HK-2 (cell line): ENCODE data around the gene BLOC1S5.

Experiments used
- DNase-seq: peaks from one replicate; pipeline ENCODE4 v3.0.0-alpha.2; 2018; ENCODE audit not compliant: unreplicated experiment

BLOC1S5 gene

GRCh38 chr6:8063761-8064637, at the start of gene BLOC1S5:
BLOC1S5 (minus strand) TSS chr6:8064389; CDS start chr6:8064376, 13 bp downstream.
- peak; percentile 97 for DNase-seq

DNA sequence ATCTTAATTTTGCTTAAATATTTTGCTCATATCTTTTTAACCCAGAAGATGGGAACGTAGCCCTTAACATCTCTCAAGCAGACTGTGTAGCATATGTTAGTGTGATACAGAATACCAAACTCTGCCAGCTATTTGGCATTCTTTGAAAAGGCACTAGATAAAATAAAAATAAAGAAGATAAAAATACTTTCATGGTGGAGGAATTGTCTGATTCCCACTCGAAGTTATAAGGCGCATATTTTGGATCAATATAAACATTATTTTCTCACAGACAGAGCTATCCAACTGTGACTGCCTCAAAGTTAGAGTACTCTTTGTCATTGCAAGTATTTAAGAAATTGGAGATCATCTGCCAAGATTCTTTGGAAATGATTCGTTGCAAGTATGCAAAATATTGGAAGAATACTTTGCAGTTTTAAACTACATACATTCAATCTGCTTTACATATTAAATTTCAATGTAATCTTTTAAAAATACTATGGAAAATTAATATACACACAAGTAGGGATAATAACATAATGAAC, 49.0 kb upstream of the BLOC1S5 start:
- no peak for DNase-seq

GRCh38 chr6:8110725-8111124, 46.5 kb upstream of the BLOC1S5 start:
- DNase-seq, result no peak

DNA sequence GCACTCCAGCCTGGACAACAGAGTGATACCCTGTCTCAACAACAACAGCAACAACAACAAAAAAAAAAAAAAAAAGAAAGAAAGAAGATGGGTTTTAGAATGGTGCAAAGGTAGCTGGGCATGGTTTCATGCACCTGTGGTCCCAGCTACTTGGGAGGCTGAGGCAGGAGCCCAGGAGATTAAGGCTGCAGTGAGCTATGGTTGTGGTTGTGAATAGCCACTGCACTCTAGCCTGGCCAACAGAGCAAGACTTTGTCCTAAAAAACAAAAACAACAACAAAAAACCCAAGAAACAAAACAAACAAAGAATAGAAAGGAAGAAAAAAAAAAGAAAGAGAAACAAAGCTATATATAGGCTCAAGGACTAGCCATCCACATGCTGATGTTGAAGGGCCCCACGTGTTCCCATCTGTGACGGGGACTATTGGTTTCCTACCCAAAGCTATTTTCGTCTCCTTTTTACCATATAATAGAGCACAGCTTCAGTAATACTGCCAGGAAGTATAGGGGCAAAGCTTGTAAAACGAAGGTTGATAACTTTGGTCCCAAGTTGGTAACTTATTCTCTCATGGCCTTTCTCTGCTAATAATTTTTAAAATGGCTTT, 46.0 kb upstream of the BLOC1S5 start:
- no peak for DNase-seq

DNA sequence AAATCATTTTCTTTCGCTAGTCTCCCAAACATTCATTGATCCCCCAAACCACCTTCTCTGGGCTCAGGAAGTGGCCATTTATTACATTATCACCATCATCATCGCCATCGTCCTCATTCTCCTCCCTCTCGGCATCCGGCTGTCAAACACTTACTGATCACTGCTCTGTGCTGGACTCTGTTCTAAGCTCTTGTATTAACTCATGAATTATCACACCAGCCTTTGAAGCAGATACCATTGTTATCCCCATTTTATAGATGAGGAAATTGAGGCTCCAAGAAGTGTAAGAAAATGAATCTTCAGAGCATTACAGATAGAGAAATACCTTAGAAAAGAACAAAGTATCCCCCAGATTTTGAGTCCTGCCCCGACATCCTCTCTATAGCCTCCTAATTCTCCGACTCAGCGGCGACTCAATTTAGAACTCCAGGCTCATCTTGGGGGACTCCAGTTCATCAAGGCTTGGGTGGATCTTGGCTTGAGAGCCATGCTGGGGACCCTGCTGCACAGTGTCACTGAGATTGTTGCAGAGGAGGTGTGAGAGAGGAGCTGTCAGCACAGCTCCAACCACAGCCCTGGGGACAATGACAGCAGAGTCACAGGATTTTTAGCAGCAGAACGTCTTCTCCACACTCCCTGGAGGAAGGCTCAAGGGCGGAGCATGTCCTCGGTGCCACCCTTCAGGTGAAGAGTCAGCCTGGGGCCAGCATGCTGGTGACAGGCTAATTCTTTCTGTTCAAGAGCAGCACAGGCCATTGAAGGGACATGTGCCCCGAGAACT, 44.8 kb upstream of the BLOC1S5 start:
- DNase-seq, result no peak

DNA sequence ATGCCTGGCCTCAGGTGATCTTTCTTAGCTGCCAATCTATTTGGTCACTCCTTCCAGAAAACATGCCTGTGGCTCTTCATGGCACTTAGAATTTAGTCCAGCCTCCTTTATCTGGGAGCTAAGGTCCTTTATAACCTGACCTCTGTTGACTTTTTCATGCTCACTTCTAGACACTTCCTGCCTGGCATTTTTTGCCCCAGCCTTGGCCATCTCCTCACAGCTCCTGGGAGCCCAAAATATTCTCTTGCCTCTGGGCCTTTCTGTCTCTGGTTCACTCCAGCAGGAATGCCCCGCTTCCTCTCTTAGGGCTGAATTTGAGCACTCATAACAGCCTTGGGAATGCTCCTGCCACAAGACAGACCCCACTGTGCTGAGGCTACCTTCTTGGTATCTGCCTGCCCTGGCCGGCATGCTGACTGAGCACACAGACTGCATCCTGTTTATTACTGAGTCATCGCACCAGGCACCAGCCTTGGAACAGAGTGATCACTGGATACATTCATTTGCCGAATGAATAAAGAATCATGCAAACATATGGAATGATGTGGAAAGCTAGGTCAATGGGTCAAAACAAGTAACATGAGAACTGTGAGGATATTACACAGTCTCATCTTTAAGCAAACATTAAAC, 44.0 kb upstream of the BLOC1S5 start:
- DNase-seq, result peak; percentile 45

- DNase-seq, result no peak
These were observed 41.6 kb upstream of the BLOC1S5 start for GRCh38 chr6:8105791-8106190.

DNA sequence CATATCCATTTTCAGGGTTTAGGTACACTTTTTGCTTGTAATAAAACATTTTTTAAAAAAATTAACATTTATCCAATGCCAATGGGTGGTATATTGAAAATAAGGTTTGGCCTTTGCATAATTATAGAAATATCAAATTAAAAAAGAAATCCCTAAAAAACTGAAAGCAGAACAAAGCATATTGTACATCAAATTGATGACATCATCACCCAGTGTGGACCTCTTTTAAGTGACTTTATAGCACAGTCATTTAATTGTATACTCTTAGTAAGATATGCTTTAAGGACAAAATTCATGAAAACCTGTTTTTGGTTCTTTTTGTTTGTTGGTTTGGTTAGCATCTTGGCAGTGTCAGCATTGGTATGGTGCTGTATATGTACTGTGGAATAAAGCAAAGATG, 39.5 kb upstream of the BLOC1S5 start:
- no peak for DNase-seq

DNA sequence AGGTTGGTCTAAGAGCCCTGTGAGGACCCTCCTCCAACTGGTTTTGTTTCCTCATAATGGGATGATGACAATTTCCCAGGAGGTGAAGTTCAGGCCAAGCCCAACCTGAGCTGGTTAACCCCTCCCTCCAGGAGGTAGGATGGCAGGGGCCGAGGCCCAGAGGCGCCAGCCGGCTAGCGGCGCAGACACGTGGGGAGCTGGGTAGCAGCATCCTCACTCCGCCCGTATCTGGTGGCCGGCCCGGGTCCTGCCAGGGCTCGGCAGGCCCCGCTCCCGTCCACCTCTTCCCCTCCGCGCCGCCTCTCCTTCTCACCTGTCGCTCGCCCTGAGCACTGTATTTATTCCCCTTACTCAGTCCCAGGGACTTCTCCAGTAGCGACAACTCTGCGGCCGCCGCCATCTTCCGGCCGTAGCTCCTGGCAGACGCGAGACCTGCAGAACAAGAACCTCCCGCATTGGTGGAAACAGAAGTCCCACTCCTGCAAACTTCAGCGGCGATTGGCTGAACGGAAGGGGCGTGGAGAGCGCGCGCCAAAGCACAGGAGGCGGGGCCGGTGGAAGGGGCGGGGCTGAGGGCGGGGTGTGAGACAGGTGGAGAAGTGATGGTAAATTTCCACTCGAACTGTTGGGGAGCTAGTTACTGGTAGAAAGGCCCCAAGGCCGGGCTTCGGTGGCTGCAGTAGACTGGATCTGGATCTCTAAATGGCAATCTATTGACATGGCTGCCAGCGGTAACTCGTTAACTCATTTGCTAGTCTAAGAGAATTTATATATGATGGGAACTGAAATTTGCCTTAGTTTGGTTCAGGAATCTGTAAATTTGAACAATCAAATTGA, 38.2 kb upstream of the BLOC1S5 start, which contains the start of gene EEF1E1:
Gene EEF1E1, minus strand, starts transcription at position 427 of the 837 bp plus-strand sequence. Its CDS starts 27 bp downstream, at position 400.
- DNase-seq, result peak; percentile 96

GRCh38 chr6:8100159-8100854, 36.1 kb upstream of the BLOC1S5 start:
- DNase-seq, result no peak

DNA sequence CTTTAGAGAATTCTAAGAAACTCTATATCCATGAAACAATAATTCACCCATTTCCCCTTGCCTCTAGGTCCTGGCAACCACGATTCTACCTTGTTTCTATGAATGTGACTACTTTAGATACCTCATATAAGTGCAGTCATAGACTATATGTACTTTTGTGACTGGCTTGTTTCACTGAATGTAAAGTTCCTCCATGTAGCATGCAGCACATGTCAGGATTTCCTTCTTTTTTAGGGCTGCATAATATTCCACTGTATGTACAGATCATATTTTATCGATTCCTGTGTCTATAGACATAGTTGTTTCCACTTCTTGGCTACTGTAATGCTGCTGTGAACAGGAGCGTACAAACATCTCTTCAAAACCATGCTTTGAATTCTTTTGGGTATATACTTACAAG, 26.5 kb upstream of the BLOC1S5 start:
- no peak for DNase-seq

DNA sequence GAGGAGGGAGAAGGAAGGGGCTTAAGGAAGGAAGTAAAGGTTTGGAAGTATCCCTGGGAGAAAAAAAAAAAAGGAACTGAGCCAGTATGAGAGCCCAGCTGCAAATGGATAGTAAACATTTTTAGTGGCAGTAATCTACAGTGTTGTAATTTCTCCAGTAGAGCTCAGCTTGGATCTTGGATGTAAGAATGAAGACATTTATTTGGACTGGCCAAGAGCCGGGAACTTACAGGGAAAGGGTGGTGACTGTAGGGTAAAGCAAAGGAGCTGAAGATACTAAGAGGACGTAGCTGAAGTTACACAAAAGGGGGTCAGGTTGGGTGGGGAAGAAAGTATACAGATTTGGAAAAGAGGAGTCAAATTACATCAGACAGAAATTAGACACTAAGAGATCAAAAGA, 24.7 kb upstream of the BLOC1S5 start:
- no peak for DNase-seq

DNA sequence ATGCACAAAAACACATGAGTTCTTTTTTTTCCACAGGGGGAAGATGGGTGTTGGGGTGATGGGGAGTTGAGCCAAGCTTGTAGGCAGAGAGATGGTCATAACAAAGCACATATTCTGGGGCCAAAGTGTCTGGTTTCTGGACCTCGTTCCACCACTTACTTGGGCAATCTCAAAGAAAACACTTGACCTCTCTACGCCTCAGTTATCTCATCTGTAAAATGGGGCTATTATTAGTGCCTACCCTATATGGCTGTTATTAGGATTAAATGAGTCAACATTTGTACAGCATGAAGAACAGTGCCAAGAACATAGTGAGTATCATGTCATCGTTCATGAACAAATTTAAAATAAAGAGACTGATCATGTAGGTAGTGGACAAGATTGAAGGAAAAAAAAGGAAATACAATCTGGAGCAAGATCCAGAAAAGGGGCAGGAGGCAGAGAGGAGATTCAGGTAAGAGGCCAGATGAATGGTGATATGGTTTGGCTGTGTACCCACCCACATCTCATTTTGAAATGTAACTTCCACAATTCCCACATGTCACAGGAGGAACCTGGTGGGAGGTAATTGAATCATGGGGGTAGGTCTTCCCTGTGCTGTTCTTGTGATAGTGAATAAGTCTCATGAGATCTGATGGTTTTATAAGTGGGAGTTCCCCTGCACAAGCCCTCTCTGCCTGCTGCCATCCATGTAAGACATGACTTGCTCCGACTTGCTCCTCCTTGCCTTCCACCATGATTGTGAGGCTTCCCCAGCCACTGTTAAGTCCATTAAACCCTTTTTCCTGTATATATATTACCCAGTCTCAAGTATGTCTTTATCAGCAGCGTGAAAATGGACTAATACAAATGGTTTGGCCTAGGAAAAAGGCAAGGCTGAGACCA, 23.9 kb upstream of the BLOC1S5 start:
- DNase-seq, result no peak

DNA sequence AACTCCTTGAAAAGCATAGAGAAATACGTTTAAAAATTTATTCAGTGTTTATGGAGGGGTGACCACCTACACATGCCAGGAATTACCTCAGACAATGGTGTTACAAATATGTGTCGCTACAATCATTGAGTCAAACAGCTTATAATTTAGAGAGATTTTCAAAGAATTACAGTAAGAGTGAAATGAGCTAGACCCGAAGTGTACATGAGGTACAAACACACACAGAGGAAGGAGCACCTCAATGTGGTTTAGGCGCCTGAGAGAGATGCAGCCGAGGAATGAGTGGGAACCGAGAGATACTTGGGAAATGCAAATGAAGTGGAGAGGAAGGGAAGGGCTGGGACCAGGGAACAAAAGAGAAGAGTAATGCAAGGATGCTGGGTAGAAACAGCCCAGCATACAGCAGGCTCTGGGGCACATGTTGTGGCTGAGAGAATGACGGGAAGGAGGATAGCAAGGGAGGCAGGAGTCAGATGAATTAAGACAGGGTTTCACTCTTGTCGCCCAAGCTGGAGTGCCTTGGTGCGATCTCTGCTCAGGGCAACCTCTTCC, 22.6 kb upstream of the BLOC1S5 start:
- DNase-seq, result no peak

DNA sequence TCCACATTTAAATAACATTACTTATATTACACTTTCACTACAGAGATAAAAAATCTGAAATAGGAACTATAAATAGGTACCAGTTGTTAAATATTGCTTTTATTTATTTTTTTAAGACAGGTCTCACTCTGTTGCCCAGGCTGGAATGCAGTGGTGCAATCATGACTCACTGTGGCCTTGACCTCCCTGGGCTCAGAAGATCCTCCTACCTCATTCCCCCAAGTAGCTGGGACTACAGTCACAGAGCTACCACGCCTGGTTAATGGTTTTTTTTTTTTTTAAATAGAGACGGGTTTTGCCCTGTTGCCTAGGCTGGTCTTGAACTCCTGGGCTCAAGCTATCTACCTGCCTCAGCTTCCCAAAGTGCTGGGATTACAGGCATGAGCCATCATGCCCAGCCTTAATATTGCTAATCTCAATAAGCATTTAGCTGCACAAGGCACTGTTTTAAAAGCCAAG, 20.9 kb upstream of the BLOC1S5 start:
- DNase-seq, result peak; percentile 71

DNA sequence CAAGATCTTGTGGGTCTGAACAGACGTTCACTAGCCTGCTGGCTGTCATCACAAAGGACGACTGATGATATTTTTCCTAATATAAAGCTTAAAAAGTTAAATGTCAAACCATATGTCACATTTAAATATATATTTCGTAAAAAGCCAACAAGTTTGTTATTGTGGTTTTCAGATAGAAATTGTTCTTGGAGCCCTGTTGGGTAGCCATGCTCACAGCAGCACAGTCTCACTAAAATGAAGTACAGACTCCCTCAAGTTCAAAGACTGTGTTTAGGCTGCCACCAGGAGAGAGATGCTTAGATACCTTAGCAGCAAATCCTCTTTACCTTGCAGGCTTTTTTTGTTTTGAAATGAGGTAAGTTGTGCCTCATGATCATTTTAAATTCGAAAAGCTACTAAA, 20.4 kb upstream of the BLOC1S5 start:
- DNase-seq, result no peak

- DNase-seq, result no peak
These were observed 19.0 kb upstream of the BLOC1S5 start for GRCh38 chr6:8082954-8083858.

DNA sequence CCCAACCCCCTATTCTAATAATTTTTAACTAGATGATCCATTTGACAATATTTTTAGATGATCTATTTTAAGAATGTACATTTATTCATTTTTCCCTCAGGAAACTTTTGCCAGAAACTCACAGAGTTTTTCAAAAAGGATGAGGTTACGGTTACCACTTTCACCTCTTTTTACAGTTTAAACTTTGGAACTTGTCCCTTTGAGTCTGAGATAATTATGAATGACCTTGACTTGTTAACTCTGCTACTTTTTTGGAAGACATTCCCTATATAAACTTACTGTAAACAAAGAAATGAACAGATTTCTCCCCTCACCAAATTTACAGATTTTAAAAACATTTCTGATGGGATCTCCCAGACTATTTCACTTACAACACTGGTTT, 18.4 kb upstream of the BLOC1S5 start:
- DNase-seq, result no peak
